HS-5 (cell line): ENCODE data around the gene CD99.
A peak's percentile ranks its signal among the peaks of the same experiment; 100 is the strongest.

ENCODE experiments used
- DNase-seq: peaks from one replicate; pipeline ENCODE4 v3.0.0-alpha.2; 2012; ENCODE audit warnings: low read depth

CD99 gene

GRCh38 chrX:2698604-2699003 is 7.5 kb downstream of the CD99 start:
- no peak for DNase-seq

- DNase-seq = no peak
Measured at GRCh38 chrX:2699959-2700358, 8.9 kb downstream of the CD99 start.

GRCh38 chrX:2700405-2701320 is 9.6 kb downstream of the CD99 start:
- DNase-seq = no peak

- DNase-seq = no peak
Measured at GRCh38 chrX:2701600-2701999, 10.5 kb downstream of the CD99 start.

GRCh38 chrX:2703991-2704369 is 12.9 kb downstream of the CD99 start:
- DNase-seq = no peak

GRCh38 chrX:2705046-2705832 is 14.1 kb downstream of the CD99 start:
- no peak for DNase-seq

- DNase-seq = peak; percentile 94
Measured at GRCh38 chrX:2707334-2707760, 16.3 kb downstream of the CD99 start.

- DNase-seq = no peak
Measured at GRCh38 chrX:2708021-2708420, 16.9 kb downstream of the CD99 start.

- no peak for DNase-seq
Measured at GRCh38 chrX:2708592-2709188, 17.6 kb downstream of the CD99 start.

- DNase-seq = no peak
Measured at GRCh38 chrX:2709556-2709955, 18.5 kb downstream of the CD99 start.

GRCh38 chrX:2710041-2710840 is 19.1 kb downstream of the CD99 start:
- peak; percentile 83 for DNase-seq

GRCh38 chrX:2711441-2711840 is 20.3 kb downstream of the CD99 start:
- DNase-seq = no peak

- DNase-seq = no peak
Measured at GRCh38 chrX:2712428-2712827, 21.3 kb downstream of the CD99 start.

GRCh38 chrX:2712890-2713840 is 22.1 kb downstream of the CD99 start:
- DNase-seq = no peak

GRCh38 chrX:2714551-2714950 is 23.5 kb downstream of the CD99 start:
- no peak for DNase-seq

- DNase-seq = no peak
Measured at GRCh38 chrX:2715066-2715600, 24.0 kb downstream of the CD99 start.

- DNase-seq = no peak
Measured at GRCh38 chrX:2717312-2717711, 26.2 kb downstream of the CD99 start.

GRCh38 chrX:2718821-2719220 is 27.7 kb downstream of the CD99 start:
- no peak for DNase-seq

- DNase-seq = no peak
Measured at GRCh38 chrX:2719774-2720447, 28.8 kb downstream of the CD99 start.
